HEK293 (cell line): ENCODE data around the gene SMOC1.

Source experiments
- CTCF ChIP-seq: fragments of 450-650 bp; formaldehyde crosslinking; IDR thresholded peaks from 2 replicates; pipeline ENCODE4 v1.5.1; 2016; ENCODE audit warnings: missing biosample characterization, missing genetic modification characterization
- PRDM4 ChIP-seq: fragments of 450-650 bp; formaldehyde crosslinking; IDR thresholded peaks from 2 replicates; pipeline ENCODE4 v1.5.1; 2017; ENCODE audit warnings: missing biosample characterization, missing genetic modification characterization
- SP2 ChIP-seq: fragments of 450-650 bp; formaldehyde crosslinking; IDR thresholded peaks from 2 replicates; pipeline ENCODE4 v1.5.1; 2016; ENCODE audit warnings: missing biosample characterization, missing genetic modification characterization
- ZNF10 ChIP-seq: fragments of 450-650 bp; formaldehyde crosslinking; IDR thresholded peaks from 2 replicates; pipeline ENCODE4 v1.5.1; 2017; ENCODE audit warnings: missing biosample characterization, missing genetic modification characterization
- ZNF121 ChIP-seq: fragments of 450-650 bp; formaldehyde crosslinking; IDR thresholded peaks from 2 replicates; pipeline ENCODE4 v1.5.1; 2016; ENCODE audit warnings: missing biosample characterization, missing genetic modification characterization
- ZNF274 ChIP-seq, 2 experiments: fragments of 200-500 bp in 1 of 2; fragments of 450-650 bp in 1 of 2; sonication (Bioruptor generic) in 1 of 2; formaldehyde crosslinking in 1 of 2; IDR thresholded peaks; 2 replicates each; pipeline versions ENCODE4 v1.5.1 to v1.6.1; 2014 to 2016; ENCODE audit warnings: borderline replicate concordance in 1 of 2, inconsistent platforms in 1 of 2, low read length in 1 of 2, missing biosample characterization in 1 of 2, missing genetic modification characterization in 1 of 2

GRCh38 chr14:69854598-69854997 is 24.6 kb upstream of the SMOC1 start:
- TF ChIP-seq CTCF (no peak), PRDM4 (no peak), ZNF121 (tag by site-specific recombination) (no peak), ZNF274 (IDR thresholded peaks at IDR 0.05; ENCODE audit: low read length) (no peak), ZNF274 (tag by site-specific recombination; IDR thresholded peaks at IDR 0.05; ENCODE audit: borderline replicate concordance) (no peak), SP2 (tag by site-specific recombination) (no peak), ZNF10 (tag by site-specific recombination) (no peak)
